K562 (cell line): ENCODE measurements around the gene ZNF778. TPM values are rescaled to one million over a fixed set of nuclear protein-coding genes. Genes with fewer than 3 reads are reported as not detected.

Source experiments
- CGGBP1 ChIP-seq: fragments of 250-450 bp; sonication (Bioruptor Pico); IDR thresholded peaks from 2 replicates; pipeline ENCODE4 v1.9.0; 2021; ENCODE audit warnings: mild to moderate bottlenecking
- GTF3C2 ChIP-seq: IDR thresholded peaks from 3 replicates; pipeline ENCODE4 v1.6.1; 2011; ENCODE audit warnings: borderline replicate concordance, mild to moderate bottlenecking, moderate library complexity; ENCODE audit not compliant: insufficient read length; ENCODE audit errors: extremely low read depth
- HDAC1 ChIP-seq, 2 experiments: fragments of 450-650 bp; IDR thresholded peaks; 2 replicates each; pipeline ENCODE4 v1.6.1; 2016 to 2017; ENCODE audit warnings: inconsistent platforms in 1 of 2, mild to moderate bottlenecking in 1 of 2, moderate library complexity in 1 of 2
- HDGF ChIP-seq: fragments of 450-650 bp; IDR thresholded peaks from 2 replicates; pipeline ENCODE4 v1.6.1; 2016
- IRF2 ChIP-seq: sonication (generic); formaldehyde crosslinking; IDR thresholded peaks from 2 replicates; pipeline ENCODE4 v1.8.1; 2022; ENCODE audit warnings: mild to moderate bottlenecking, missing genetic modification reagents
- MBD2 ChIP-seq: sonication (generic); IDR thresholded peaks from 2 replicates; pipeline ENCODE4 v1.6.1; 2016; ENCODE audit warnings: low read depth, borderline replicate concordance
- MNT ChIP-seq, 2 experiments: fragments of 450-650 bp; conservative IDR thresholded peaks; 2 replicates each; pipeline ENCODE4 v1.6.1; 2017; ENCODE audit warnings: mild to moderate bottlenecking in 2 of 2, moderate library complexity in 2 of 2
- MXI1 ChIP-seq: IDR thresholded peaks from 2 replicates; pipeline ENCODE4 v1.6.1; 2011; ENCODE audit warnings: low read depth, mild to moderate bottlenecking, improper control_type of control experiment, low read length
- NCOA6 ChIP-seq: fragments of 450-650 bp; IDR thresholded peaks from 2 replicates; pipeline ENCODE4 v1.6.1; 2017; ENCODE audit warnings: mild to moderate bottlenecking
- NRF1 ChIP-seq, 2 experiments: fragments of 450-650 bp; IDR thresholded peaks in 1 of 2; conservative IDR thresholded peaks in 1 of 2; 2 replicates each; pipeline ENCODE4 v1.6.1; 2014; ENCODE audit warnings: mild to moderate bottlenecking in 2 of 2
- POLR2H ChIP-seq: IDR thresholded peaks from 2 replicates; pipeline ENCODE4 v1.6.1; 2016; ENCODE audit warnings: missing genetic modification characterization, low read depth, mild to moderate bottlenecking, control low read depth, missing compliant biosample characterization, moderate library complexity
- RFX5 ChIP-seq: IDR thresholded peaks from 2 replicates; pipeline ENCODE4 v1.6.1; 2011; ENCODE audit warnings: low read depth, mild to moderate bottlenecking, improper control_type of control experiment, low read length
- TFAP4 ChIP-seq: sonication (generic); formaldehyde crosslinking; IDR thresholded peaks from 2 replicates; pipeline ENCODE4 v1.8.0; 2022; ENCODE audit warnings: missing genetic modification reagents, mild to moderate bottlenecking, moderate library complexity, borderline replicate concordance
- ZBTB43 ChIP-seq: sonication (generic); formaldehyde crosslinking; IDR thresholded peaks from 2 replicates; pipeline ENCODE4 v1.8.0; 2023; ENCODE audit warnings: mild to moderate bottlenecking, missing genetic modification reagents
- ZBTB8A ChIP-seq: fragments of 450-650 bp; IDR thresholded peaks from 2 replicates; pipeline ENCODE4 v1.6.1; 2018; ENCODE audit warnings: mild to moderate bottlenecking, moderate library complexity; ENCODE audit not compliant: partially characterized antibody
- ZKSCAN3 ChIP-seq: fragments of 250-450 bp; sonication (Bioruptor Pico); IDR thresholded peaks from 2 replicates; pipeline ENCODE4 v1.4.0; 2020
- ZNF12 ChIP-seq: sonication (generic); formaldehyde crosslinking; IDR thresholded peaks from 2 replicates; pipeline ENCODE4 v1.4.0; 2020; ENCODE audit warnings: mild to moderate bottlenecking, missing genetic modification reagents
- ZNF224 ChIP-seq: sonication (generic); formaldehyde crosslinking; IDR thresholded peaks from 2 replicates; pipeline ENCODE4 v1.8.0; 2022; ENCODE audit warnings: mild to moderate bottlenecking, missing genetic modification reagents
- ZNF316 ChIP-seq: fragments of 450-650 bp; IDR thresholded peaks from 2 replicates; pipeline ENCODE4 v1.6.1; 2016
- ZNF707 ChIP-seq: fragments of 250-450 bp; sonication (Bioruptor Pico); conservative IDR thresholded peaks from 2 replicates; pipeline ENCODE4 v1.8.0; 2022; ENCODE audit warnings: inconsistent platforms, mild to moderate bottlenecking, moderate library complexity
- polyA plus RNA-seq, 8 experiments: library from polyadenylated mRNA; depleted of rRNA in 4 of 8; stranded (reverse) in 5 of 8; unstranded in 3 of 8; fragments of >200 nt; fragmentation: Nextera tagmentation in 2 of 8; fragmentation: Illumina TruSeq in 1 of 8; extraction: Ambion mirVana in 2 of 8; extraction: Trizol in 1 of 8; gene quantifications; 2 replicates each; pipeline versions ENCODE4 v1.2.1 to v1.2.3, GENCODE V29; 2011 to 2014; ENCODE audit warnings: inconsistent platforms in 1 of 8, missing spikeins in 1 of 8
- total RNA-seq, 7 experiments: library from RNA; depleted of rRNA in 6 of 7; stranded (reverse); fragments of >200 nt in 6 of 7; fragmentation: Illumina TruSeq in 2 of 7; extraction: Trizol in 2 of 7; gene quantifications; 2 replicates each; pipeline versions ENCODE4 v1.2.1 to v1.2.3, GENCODE V29; 2011 to 2021; ENCODE audit warnings: low replicate concordance in 1 of 7

The ZNF778 gene
- total and polyA plus RNA-seq, 9 of the 15 experiments (the other 6 are each of a cell fraction or from before 2014, with no cell fraction given): 0.70 to 60.6 (median 7.5) TPM

- TF ChIP-seq ZNF224 (no peak), HDAC1 (IDR thresholded peaks at IDR 0.05) (peak in 1 of 2 experiments; percentile 65; a peak in 2 of 4 replicates), MBD2 (peak; percentile 42; the same call in 1 of the 2 replicates), IRF2 (CRISPR knock-in tag) (no peak), HDGF (no peak), NCOA6 (no peak), TFAP4 (CRISPR knock-in tag) (peak; percentile 56; the same call in 1 of the 2 replicates), ZNF707 (CRISPR knock-in tag) (no peak), ZKSCAN3 (no peak), CGGBP1 (CRISPR knock-in tag) (no peak), NRF1 (conservative IDR thresholded peaks at IDR 0.05 in 1 of 2, IDR thresholded peaks at IDR 0.05 in 1 of 2) (peak; percentile 81 to 83), POLR2H (tag) (no peak), GTF3C2 (no peak), MNT (conservative IDR thresholded peaks at IDR 0.05) (peak in 1 of 2 experiments; percentile 92; a peak in 3 of 4 replicates), MXI1 (peak; percentile 50; the same call in 1 of the 2 replicates), ZNF316 (peak; percentile 7; the same call in 1 of the 2 replicates), ZBTB8A (no peak), RFX5 (no peak), ZNF12 (CRISPR knock-in tag) (no peak), ZBTB43 (CRISPR knock-in tag) (no peak)
Observed at GRCh38 chr16:89171216-89172170, 46.0 kb upstream of the ZNF778 start, which contains the start of gene CDH15 (continued).
